GM18526 (cell line): ENCODE data around the gene C3orf18.

Source experiments
- POLR2A ChIP-seq: IDR thresholded peaks from 3 replicates; pipeline ENCODE4 v1.6.1; 2011; ENCODE audit not compliant: insufficient read length; ENCODE audit errors: extremely low read depth

Gene C3orf18

GRCh38 chr3:50588759-50589433, 21.3 kb upstream of the C3orf18 start:
- no peak for TF ChIP-seq POLR2A

GRCh38 chr3:50587806-50588758, 20.5 kb upstream of the C3orf18 start:
- TF ChIP-seq POLR2A: no peak

- no peak for TF ChIP-seq POLR2A
Observed at GRCh38 chr3:50587373-50587772, 19.8 kb upstream of the C3orf18 start.

DNA sequence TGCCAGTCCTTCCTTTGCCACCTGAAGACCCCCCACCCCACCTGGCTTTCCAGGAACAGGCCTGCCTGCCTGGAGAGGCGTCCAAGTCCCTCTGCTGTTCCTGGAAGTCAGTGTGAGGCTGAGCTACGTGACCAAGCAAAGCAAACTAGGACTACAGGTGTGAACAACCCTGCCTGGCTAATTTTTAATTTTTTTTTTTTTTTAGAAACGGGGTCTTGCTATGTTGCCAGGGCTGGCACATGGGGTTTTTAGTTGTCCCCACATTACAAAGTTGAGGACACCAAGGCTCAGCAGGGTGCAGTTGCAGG, 19.2 kb upstream of the C3orf18 start:
- TF ChIP-seq POLR2A: no peak

- no peak for TF ChIP-seq POLR2A
Observed at GRCh38 chr3:50585919-50586762, 18.6 kb upstream of the C3orf18 start.

GRCh38 chr3:50584391-50584790, 16.8 kb upstream of the C3orf18 start:
- TF ChIP-seq POLR2A: no peak

GRCh38 chr3:50583897-50584296, 16.4 kb upstream of the C3orf18 start:
- no peak for TF ChIP-seq POLR2A

DNA sequence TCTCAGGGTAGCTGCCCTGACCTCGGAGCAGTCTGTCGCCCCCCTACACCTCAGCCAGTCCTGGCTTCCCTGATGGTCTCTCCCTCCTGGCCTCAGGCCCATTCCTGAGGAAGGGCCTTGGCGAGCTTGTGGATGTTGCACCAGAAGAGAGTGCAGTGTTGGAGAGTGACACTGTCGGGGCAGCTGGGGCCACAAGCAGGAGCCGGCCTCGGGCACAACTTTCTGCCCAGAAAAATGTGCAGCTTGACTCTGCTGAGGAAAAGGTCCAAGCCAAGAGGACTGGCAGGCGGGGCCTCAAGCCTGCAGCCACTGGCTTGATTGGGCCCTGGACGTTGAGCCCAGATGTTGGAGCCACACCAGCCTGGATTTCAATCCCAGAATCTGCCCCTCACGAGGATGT, 14.5 kb upstream of the C3orf18 start:
- TF ChIP-seq POLR2A: no peak

GRCh38 chr3:50581459-50581842, 13.9 kb upstream of the C3orf18 start:
- TF ChIP-seq POLR2A: no peak

- TF ChIP-seq POLR2A: no peak
Observed at GRCh38 chr3:50580683-50581458, 13.3 kb upstream of the C3orf18 start.

GRCh38 chr3:50577348-50577747, 9.8 kb upstream of the C3orf18 start:
- TF ChIP-seq POLR2A: no peak

DNA sequence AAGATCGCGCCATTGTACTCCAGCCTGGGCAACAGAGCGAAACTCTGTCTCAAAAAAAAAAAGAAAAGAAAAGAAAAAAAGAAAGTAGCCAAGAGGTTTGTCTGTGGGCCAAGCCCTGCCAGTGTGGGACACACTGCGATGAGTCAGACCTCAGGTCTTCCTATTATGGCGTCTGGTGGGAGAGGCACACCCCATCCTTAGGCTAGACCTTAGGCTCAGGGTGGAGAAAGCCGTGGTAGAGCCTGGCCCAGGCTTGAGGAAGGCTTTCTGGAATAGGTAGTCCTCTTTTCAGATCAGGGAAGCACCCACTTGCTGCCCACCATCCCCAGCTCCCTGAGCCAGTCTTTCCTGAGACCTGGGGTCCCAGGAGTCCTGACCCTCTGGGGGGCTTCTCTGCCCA, 7.8 kb upstream of the C3orf18 start:
- TF ChIP-seq POLR2A: no peak

GRCh38 chr3:50574444-50574831, 6.9 kb upstream of the C3orf18 start:
- TF ChIP-seq POLR2A: no peak

- TF ChIP-seq POLR2A: no peak
Observed at GRCh38 chr3:50573566-50574443, 6.3 kb upstream of the C3orf18 start.
